Activated CD4-positive, CD25-positive, alpha-beta regulatory T cell treated with anti-CD3 and anti-CD28 coated beads, Interleukin-2, amount 50 U/mL, for 16 hours (primary cell): ENCODE results near the gene PPIP5K1.
"Not testable (repeated sequence)": the region's sequence is repeated elsewhere in the genome, so short reads cannot be mapped to it uniquely, and the experiment has no call there.

Experiments
- DNase-seq: peaks from one replicate; pipeline ENCODE4 v3.0.0-alpha.2; 2020; ENCODE audit warnings: low read depth, low spot score

Gene PPIP5K1

GRCh38 chr15:43589778-43590466 is at the start of gene PPIP5K1:
TSS of gene PPIP5K1 (minus strand) at chr15:43590208. CDS start at chr15:43584504, 5,704 bp downstream.
- not testable (repeated sequence) for DNase-seq

- DNase-seq, result not testable (repeated sequence)
These were observed 48.6 kb upstream of the PPIP5K1 start for GRCh38 chr15:43638464-43639204.

- not testable (repeated sequence) for DNase-seq
These were observed 36.9 kb upstream of the PPIP5K1 start for GRCh38 chr15:43626937-43627336.

- no peak for DNase-seq
These were observed 35.1 kb upstream of the PPIP5K1 start for GRCh38 chr15:43625106-43625505.

GRCh38 chr15:43622068-43622799 is 32.2 kb upstream of the PPIP5K1 start:
- DNase-seq, result not testable (repeated sequence)

- DNase-seq, result not testable (repeated sequence)
These were observed 28.7 kb upstream of the PPIP5K1 start, which contains the start of gene STRC for GRCh38 chr15:43618700-43619099. TSS of gene STRC (minus strand) at chr15:43618800. CDS start at chr15:43618722, 78 bp downstream.

GRCh38 chr15:43617750-43618149 is 27.7 kb upstream of the PPIP5K1 start:
- not testable (repeated sequence) for DNase-seq

- DNase-seq, result not testable (repeated sequence)
These were observed 12.2 kb upstream of the PPIP5K1 start for GRCh38 chr15:43602233-43602632.

- DNase-seq, result not testable (repeated sequence)
These were observed 10.2 kb upstream of the PPIP5K1 start for GRCh38 chr15:43600200-43600599.

GRCh38 chr15:43599131-43599530 is 9.1 kb upstream of the PPIP5K1 start:
- DNase-seq, result not testable (repeated sequence)

GRCh38 chr15:43593328-43594190 is 3.6 kb upstream of the PPIP5K1 start, which contains the start of gene CKMT1B:
TSS of gene CKMT1B (plus strand) at chr15:43594027. CDS start at chr15:43594219, 192 bp downstream.
- DNase-seq, result not testable (repeated sequence)

GRCh38 chr15:43592841-43593240 is 2.8 kb upstream of the PPIP5K1 start:
- DNase-seq, result not testable (repeated sequence)

GRCh38 chr15:43574607-43575006 is 15.4 kb downstream of the PPIP5K1 start:
- not testable (repeated sequence) for DNase-seq

- DNase-seq, result not testable (repeated sequence)
These were observed 23.4 kb downstream of the PPIP5K1 start for GRCh38 chr15:43566615-43567014.

GRCh38 chr15:43563793-43564192 is 26.2 kb downstream of the PPIP5K1 start:
- DNase-seq, result not testable (repeated sequence)

- not testable (repeated sequence) for DNase-seq
These were observed 27.3 kb downstream of the PPIP5K1 start for GRCh38 chr15:43562753-43563152.

- no peak for DNase-seq
These were observed 37.0 kb downstream of the PPIP5K1 start for GRCh38 chr15:43552986-43553385.

- DNase-seq, result no peak
These were observed 37.8 kb downstream of the PPIP5K1 start for GRCh38 chr15:43552256-43552655.

- no peak for DNase-seq
These were observed 39.3 kb downstream of the PPIP5K1 start for GRCh38 chr15:43550527-43551363.

GRCh38 chr15:43547539-43547938 is 42.5 kb downstream of the PPIP5K1 start:
- DNase-seq, result no peak
